Vagina (tissue), 2 donors: Measurements from ENCODE around the gene TBC1D30. TPM values are rescaled to one million over a fixed set of nuclear protein-coding genes. Genes with fewer than 3 reads are reported as not detected.

ENCODE experiments used
- DNase-seq, 2 donors: peaks; one replicate each; pipeline ENCODE4 v3.0.0-alpha.2; 2017; ENCODE audit errors: extremely low spot score in 2 of 2
- H3K27ac ChIP-seq: fragments of 200-600 bp; sonication (generic); one replicate; pipeline ENCODE4 v1.5.1; 2019
- H3K27me3 ChIP-seq: fragments of 200-600 bp; sonication (generic); one replicate; pipeline ENCODE4 v1.5.1; 2019
- H3K36me3 ChIP-seq, 2 donors: fragments of 200-600 bp; sonication (generic); one replicate each; pipeline ENCODE4 v1.5.1; 2017 to 2019
- H3K4me1 ChIP-seq: fragments of 200-600 bp; sonication (generic); one replicate; pipeline ENCODE4 v1.5.1; 2019
- H3K4me3 ChIP-seq, 2 donors: fragments of 200-600 bp; sonication (generic); 1 replicate in 1 of 2; 2 replicates in 1 of 2; pipeline ENCODE4 v1.5.1; 2016 to 2019
- H3K9me3 ChIP-seq: fragments of 200-600 bp; sonication (generic); one replicate; pipeline ENCODE4 v1.5.1; 2019
- POLR2A ChIP-seq, 2 donors: fragments of 450-650 bp; IDR thresholded peaks; one replicate each; pipeline ENCODE4 v1.6.1; 2017; ENCODE audit warnings: antibody characterized with exemption in 2 of 2, mild to moderate bottlenecking in 2 of 2, moderate library complexity in 2 of 2
- POLR2AphosphoS5 ChIP-seq, 2 donors: sonication (generic); formaldehyde crosslinking; IDR thresholded peaks; one replicate each; pipeline ENCODE4 v1.9.0; 2017; ENCODE audit warnings: antibody characterized with exemption in 2 of 2, mild to moderate bottlenecking in 2 of 2, low read depth in 1 of 2; ENCODE audit not compliant: insufficient read depth in 1 of 2
- intact Hi-C: fragments of 100-400 bp; cut with DNase I; formaldehyde crosslinking; loops from one replicate; pipeline ENCODE4 v1.15.1; 2023
- total RNA-seq: library from RNA; depleted of rRNA; stranded (reverse); fragments of >200 nt; gene quantifications from one replicate; pipeline ENCODE4 v1.2.3, GENCODE V29; 2016
- TF ChIP-seq, protein P1 (sequence below), 3 experiments: fragments of 450-650 bp in 2 of 3; fragments of 200-600 bp in 1 of 3; sonication (generic) in 1 of 3; IDR thresholded peaks; one replicate each; pipeline ENCODE4 v1.5.1; 2017 to 2019; ENCODE audit warnings: antibody characterized with exemption in 3 of 3, mild to moderate bottlenecking in 2 of 3, moderate library complexity in 2 of 3

TBC1D30 gene
- total RNA-seq, 1 donor from 2014 or later: 3.9 TPM

DNA sequence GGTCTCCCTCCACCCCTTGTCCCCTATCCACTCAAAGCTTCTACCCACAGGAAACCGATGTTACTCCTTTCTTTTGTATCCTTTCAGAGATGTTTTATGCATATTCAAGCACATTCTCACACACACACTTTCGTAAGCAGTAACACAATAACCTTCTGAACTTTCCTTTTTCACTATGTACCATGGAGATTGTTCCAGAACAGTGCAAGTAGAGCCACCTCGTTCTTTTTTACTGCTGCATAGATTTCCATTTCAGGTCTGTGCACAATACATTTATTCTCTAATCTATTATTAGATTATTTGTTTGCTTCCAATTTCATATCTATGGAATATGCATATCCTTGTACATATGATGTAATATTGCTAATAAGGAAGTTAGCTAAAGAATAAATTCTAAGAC is 60.3 kb downstream of the TBC1D30 start:
- intact Hi-C loops: loop anchor here (10.0 kb wide), 1 partner anchor 1220 kb away; no protein-coding TSS in a partner anchor
- no peaks in the 10 kb centered on the region for H3K4me1 ChIP-seq
- no peak for DNase-seq
- H3K4me3 ChIP-seq: no peak overlapping the region
- TF ChIP-seq, protein P1, sequence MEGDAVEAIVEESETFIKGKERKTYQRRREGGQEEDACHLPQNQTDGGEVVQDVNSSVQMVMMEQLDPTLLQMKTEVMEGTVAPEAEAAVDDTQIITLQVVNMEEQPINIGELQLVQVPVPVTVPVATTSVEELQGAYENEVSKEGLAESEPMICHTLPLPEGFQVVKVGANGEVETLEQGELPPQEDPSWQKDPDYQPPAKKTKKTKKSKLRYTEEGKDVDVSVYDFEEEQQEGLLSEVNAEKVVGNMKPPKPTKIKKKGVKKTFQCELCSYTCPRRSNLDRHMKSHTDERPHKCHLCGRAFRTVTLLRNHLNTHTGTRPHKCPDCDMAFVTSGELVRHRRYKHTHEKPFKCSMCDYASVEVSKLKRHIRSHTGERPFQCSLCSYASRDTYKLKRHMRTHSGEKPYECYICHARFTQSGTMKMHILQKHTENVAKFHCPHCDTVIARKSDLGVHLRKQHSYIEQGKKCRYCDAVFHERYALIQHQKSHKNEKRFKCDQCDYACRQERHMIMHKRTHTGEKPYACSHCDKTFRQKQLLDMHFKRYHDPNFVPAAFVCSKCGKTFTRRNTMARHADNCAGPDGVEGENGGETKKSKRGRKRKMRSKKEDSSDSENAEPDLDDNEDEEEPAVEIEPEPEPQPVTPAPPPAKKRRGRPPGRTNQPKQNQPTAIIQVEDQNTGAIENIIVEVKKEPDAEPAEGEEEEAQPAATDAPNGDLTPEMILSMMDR (IDR thresholded peaks at IDR 0.05): no peak
- TF ChIP-seq POLR2A (IDR thresholded peaks at IDR 0.05): no peak
- no peak for TF ChIP-seq POLR2AphosphoS5 (IDR thresholded peaks at IDR 0.05; ENCODE audit: insufficient read depth in 1 of 2, low read depth in 1 of 2)
- H3K9me3 ChIP-seq: no peaks in the 10 kb centered on the region
- H3K27me3 ChIP-seq: no peaks in the 10 kb centered on the region
- H3K27ac ChIP-seq: no peak overlapping the region
- no peaks in the 10 kb centered on the region for H3K36me3 ChIP-seq

DNA sequence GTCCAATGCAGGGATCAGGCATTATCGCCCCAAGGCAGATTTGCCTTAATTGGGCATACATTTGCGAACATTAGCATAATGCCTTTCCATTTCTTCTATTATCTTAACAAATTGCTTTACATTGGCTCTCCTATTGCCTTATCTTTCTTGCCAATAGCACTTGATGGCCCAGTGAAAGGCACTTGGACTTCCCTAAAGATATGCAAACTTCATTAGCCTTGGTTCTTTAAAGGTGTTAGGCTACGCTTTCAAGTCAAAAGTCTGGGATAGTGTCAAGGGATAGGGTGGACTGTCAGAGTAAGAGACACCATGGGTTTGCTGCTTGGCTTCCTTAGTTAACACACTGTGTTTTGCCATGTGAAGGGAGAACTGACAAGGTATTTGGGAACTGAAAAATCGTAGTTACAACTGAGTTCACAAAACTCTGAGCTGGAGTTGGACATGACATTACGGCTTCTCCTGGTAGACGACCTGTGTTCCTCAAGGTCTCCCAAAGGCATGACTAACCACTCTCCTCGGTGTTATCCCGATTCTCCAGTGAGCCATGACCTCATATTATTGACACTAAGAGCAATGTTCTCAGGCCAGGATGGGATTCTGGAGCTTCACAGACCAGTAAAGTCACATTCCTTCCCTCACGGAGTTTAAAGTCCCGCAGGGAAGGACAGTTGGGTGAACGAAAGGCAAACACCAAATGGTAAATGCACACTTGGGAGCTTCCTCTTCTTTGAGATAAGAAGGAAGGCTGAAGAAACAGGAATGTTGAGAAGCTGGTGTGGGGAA is 65.2 kb downstream of the TBC1D30 start:
- DNase-seq: no peak
- Histone ChIP-seq H3K9me3 (no peaks in the 10 kb centered on the region), H3K36me3 (no peaks in the 10 kb centered on the region), H3K4me3 (no peak overlapping the region), H3K27me3 (no peaks in the 10 kb centered on the region), H3K4me1 (no peaks in the 10 kb centered on the region), H3K27ac (no peak overlapping the region)
- intact Hi-C loops: loop anchor here (10.0 kb wide), 1 partner anchor 1215 kb away; no protein-coding TSS in a partner anchor
- TF ChIP-seq POLR2AphosphoS5 (IDR thresholded peaks at IDR 0.05; ENCODE audit: insufficient read depth in 1 of 2, low read depth in 1 of 2): no peak
- TF ChIP-seq POLR2A (IDR thresholded peaks at IDR 0.05): no peak
- TF ChIP-seq, protein P1 (IDR thresholded peaks at IDR 0.05): no peak

DNA sequence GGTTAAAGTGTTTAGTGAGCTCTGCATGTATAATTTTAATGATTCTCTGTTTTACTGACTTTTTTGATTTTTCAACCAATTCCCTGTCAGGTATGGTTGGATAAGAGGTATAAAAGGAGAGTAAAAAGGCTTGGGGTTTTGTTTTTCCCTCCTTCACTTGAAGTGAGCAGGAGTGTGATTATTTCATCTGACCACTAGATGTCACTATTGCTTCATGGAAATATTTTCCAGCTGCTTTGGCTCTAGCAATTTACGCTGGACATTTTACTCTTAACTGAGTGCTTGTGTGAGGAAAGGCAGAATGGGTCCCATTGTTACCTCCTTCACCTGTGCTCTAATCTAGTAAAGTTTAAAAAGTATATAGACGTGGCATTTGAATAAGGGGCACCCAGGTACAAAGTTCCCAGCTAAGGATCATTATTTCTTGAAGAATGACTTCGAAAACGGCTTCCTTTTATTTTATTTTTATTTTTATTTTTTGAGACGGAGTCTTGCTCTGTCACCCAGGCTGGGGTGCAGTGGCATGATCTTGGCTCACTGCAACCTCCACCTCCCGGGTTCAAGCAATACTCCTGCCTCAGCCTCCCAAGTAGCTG is 66.5 kb downstream of the TBC1D30 start:
- intact Hi-C loops: no loop called here
- no peak for TF ChIP-seq POLR2A (IDR thresholded peaks at IDR 0.05)
- TF ChIP-seq, protein P1 (IDR thresholded peaks at IDR 0.05): peak; percentile 64 to 85 (median 79)

DNA sequence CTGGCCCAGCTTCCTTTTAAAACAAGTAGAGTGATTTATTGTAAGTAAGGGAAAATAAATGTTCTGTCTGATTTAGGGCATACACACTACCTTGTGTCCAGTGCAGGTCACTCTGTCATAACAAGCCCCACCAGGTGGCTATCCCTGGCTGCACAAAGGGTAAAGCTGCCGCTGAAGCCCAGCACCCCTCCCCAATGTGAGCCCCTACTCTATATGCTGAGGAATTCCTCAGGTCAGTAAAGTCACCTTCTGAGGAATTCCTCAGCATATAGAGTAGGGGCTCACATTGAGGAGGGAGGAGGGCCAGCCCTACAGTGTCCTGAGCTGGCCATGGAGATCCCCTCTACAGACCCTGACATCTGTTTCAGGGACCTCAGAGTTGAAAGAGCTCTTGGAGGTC is 67.2 kb downstream of the TBC1D30 start:
- Histone ChIP-seq H3K4me1 (no peaks in the 10 kb centered on the region), H3K4me3 (no peak overlapping the region), H3K9me3 (no peaks in the 10 kb centered on the region), H3K27me3 (no peaks in the 10 kb centered on the region), H3K36me3 (no peaks in the 10 kb centered on the region), H3K27ac (no peak overlapping the region)
- intact Hi-C loops: no loop called here
- TF ChIP-seq, protein P1 (IDR thresholded peaks at IDR 0.05): no peak
- DNase-seq: no peak

More for the DNA sequence above, 66.5 kb downstream of the TBC1D30 start:
- DNase-seq: no peak
- H3K4me3 ChIP-seq: no peak overlapping the region
- H3K27me3 ChIP-seq: no peaks in the 10 kb centered on the region
- no peaks in the 10 kb centered on the region for H3K36me3 ChIP-seq
- no peak overlapping the region for H3K27ac ChIP-seq
- no peaks in the 10 kb centered on the region for H3K9me3 ChIP-seq
- H3K4me1 ChIP-seq: no peaks in the 10 kb centered on the region

DNA sequence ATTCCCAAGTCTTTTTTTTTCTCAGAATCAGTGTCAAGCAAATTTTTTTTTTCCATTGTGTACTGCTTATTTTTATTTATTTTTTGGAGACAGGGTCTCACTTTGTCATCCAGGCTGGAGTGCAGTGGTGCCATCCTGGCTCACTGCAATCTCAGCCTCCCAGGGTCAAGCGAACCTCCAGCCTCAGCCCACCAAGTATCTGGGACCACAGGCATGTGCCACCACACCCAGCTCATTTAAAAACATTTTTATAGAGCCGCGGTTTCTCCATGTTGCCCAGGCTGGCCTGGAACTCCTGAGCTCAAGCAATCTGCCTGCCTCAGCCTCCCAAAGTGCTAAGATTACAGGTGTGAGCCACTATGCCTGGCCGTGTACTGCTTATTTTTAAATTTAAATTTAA is 68.1 kb downstream of the TBC1D30 start:
- intact Hi-C loops: no loop called here
- Histone ChIP-seq H3K4me1 (no peaks in the 10 kb centered on the region), H3K4me3 (no peak overlapping the region), H3K36me3 (no peaks in the 10 kb centered on the region), H3K9me3 (no peaks in the 10 kb centered on the region), H3K27me3 (no peaks in the 10 kb centered on the region), H3K27ac (no peak overlapping the region)
- TF ChIP-seq, protein P1 (IDR thresholded peaks at IDR 0.05): no peak
- TF ChIP-seq POLR2AphosphoS5 (IDR thresholded peaks at IDR 0.05; ENCODE audit: insufficient read depth in 1 of 2, low read depth in 1 of 2) (no peak), POLR2A (IDR thresholded peaks at IDR 0.05) (no peak)
- no peak for DNase-seq
